GM21367 (cell line): ENCODE results near the gene ACTL6B.
"Not testable (repeated sequence)": the region's sequence is repeated elsewhere in the genome, so short reads cannot be mapped to it uniquely, and the experiment has no call there.

Experiments
- ATAC-seq: cut with Tn5 transposase; IDR thresholded peaks from one replicate; pipeline ENCODE4 v1.9.1; 2021; ENCODE audit not compliant: unreplicated experiment

ACTL6B gene

DNA sequence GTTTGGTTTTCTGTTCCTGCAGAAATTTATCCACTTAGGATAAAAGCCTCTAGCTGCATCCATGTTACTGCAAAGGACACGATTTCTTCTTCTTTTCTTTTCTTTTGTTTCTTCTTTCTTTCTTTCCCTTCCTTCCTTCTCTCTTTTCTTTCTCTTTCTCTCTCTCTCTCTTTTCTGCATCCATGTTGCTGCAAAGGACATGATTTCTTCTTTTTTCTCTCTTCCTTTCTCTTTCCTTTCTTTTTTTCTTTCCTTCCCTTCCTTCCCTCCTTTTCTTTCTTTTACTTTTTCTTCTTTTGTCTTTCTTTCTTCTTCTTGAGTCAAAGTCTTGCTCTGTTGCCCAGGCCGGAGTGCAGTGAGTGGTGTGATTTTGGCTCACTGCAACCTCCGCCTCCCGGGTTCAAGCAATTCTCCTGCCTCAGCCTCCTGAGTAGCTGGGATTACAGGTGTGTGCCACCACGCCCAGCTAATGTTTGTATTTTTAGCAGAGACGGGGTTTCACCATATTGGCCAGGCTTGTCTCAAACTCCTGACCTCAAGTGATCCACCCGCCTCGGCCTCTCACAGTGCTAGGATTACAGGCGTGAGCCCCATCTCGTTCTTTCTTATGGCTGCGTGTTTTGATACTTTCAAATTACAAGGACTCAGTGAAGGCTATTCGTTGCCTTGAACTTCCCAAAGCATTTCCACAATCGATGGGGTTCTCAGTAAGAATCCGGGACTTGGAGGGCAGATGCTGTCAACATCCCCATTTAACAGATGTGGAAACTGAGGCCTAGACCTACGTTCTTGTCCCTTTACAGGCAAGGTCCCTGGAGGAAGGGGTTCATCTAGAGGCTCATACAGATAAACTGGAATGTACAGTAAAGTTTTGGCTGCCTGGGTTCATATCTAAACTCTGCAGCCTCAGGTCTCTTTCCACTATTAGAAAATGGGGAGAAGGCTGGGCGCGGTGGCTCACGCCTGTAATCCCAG is 15.4 kb upstream of the ACTL6B start:
- no peak for ATAC-seq

DNA sequence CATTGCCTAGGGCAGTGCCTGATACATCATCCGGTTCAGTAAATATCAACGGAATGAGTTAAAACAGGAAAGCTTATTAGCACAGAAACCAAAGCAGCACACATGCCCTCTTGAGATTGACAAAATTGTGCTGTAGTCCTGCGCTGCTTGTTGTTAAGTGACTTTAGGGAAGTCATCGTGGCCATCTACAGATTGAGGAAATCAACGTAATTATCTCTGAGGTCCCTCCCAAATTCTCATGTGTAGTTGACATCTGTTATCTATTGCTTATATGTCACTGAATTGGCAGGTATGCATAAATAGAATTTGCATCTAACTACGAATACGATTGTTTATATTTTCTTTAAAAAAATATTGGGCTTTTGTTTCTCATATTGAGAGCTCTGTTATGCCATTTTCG is 13.8 kb upstream of the ACTL6B start:
- ATAC-seq = no peak

DNA sequence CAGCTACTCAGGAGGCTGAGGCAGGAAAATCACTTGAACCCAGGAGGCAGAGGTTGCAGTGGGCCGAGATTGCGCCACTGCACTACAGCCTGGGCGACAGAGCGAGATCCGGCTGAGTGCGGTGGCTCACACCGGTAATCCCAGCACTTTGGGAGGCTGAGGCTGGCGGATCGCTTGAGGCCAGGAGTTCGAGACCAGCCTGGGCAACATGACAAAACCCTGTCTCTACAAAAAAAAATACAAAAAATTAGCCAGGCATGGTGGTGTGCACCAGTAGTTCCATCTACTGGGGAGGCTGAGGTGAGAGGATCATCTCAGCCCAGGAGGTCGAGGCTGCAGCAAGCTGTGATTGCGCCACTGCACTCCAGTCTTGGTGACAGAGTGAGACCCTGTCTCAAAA is 12.9 kb upstream of the ACTL6B start:
- not testable (repeated sequence) for ATAC-seq

DNA sequence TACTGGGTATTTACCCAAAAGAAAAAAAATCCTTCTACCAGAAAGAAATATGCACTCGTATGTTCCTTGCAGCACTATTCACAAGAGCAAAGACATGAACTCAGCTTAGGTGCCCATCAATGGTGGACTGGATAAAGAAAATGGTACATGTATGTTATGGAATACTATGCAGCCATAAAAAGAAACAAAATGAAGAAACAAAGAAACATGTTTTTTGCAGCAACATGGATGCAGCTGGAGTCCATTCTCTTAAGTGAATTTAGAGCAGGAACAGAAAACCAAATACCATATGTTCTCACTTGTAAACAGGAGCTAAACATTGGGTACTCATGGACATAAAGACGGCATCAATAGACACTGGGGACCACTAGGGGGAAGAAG is 11.8 kb upstream of the ACTL6B start:
- no peak for ATAC-seq

DNA sequence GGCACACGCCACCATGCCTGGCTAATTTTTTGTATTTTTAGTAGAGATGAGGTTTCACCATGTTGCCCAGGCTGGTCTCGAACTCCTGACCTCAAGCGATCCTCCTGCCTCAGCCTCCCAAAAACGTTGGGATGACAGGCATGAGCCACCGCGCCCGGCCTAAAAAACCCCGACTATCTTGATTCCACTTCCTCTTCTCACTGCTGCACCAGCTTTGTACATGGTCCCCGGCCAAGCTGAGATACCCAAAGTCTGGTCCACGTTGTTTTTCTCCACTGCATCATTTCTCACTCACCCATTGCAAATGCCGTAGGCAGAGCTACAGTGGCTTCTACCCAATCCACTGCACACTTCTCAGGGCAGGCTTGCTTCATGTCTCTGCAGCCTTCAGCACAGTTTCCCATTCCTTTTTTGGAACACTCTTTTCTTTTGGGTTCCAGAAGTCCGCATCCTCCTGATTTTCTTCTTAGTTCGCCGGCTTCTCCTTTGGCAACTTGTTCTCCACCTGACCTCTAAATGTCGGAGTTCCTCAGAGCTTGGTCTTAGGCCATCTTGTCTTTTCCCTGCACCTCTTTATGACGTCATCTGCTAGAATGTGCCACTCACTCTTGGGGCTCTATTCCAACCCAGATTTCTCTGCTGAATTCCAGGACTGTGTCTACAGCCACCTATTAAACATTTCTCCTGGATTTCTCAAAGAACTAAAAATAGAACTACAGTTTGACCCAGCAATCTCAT is 11.3 kb upstream of the ACTL6B start:
- ATAC-seq = no peak

DNA sequence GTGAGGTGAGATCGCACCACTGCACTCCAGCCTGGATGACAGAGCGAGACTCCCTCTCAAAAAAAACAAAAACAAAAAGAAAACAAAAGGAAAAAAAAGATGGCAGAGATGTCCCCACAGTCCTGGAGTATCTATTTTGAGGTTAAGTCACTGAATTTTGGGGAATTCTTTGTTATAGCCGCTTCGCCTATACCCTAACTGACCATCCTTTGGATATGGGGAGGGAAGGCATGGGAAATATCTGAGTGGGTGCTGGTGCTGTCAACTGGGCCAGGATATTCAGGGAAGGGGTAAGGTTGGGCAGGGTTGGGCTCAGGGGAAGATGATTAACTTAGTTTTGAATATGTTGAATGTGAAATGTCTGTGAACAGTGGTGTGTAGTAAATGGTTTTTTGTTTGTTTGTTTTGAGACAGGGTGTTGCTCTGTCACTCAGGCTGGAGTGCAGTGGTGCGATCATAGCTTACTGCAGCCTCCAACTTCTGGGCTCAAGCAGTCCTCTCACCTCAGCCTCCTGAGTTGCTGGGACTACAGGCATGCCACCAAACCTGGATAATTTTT is 9.0 kb upstream of the ACTL6B start:
- no peak for ATAC-seq

DNA sequence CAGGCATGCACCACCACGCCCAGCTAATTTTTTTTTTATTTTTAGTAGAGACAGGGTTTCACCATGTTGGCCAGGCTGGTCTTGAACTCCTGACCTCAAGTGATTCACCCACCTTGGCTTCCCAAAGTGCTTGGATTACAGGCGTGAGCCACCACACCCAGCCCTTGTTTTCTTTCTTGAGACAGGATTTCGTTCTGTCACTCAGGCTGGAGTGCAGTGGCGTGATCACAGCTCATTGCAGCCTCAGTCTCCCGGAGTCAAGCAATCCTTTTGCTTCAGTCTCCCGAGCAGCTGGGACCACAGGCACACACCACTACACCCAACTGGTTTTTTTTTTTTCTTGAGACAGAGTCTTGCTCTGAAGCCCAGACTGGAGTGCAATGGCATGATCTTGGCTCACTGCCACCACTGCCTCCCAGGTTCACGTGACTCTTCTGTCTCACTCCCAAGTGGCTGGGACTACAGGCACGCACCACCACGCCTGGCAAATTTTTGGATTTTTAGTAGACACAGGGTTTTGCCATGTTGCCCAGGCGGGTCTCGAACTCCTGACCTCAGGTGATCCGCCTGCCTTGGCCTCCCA is 6.0 kb upstream of the ACTL6B start:
- ATAC-seq = not testable (repeated sequence)

DNA sequence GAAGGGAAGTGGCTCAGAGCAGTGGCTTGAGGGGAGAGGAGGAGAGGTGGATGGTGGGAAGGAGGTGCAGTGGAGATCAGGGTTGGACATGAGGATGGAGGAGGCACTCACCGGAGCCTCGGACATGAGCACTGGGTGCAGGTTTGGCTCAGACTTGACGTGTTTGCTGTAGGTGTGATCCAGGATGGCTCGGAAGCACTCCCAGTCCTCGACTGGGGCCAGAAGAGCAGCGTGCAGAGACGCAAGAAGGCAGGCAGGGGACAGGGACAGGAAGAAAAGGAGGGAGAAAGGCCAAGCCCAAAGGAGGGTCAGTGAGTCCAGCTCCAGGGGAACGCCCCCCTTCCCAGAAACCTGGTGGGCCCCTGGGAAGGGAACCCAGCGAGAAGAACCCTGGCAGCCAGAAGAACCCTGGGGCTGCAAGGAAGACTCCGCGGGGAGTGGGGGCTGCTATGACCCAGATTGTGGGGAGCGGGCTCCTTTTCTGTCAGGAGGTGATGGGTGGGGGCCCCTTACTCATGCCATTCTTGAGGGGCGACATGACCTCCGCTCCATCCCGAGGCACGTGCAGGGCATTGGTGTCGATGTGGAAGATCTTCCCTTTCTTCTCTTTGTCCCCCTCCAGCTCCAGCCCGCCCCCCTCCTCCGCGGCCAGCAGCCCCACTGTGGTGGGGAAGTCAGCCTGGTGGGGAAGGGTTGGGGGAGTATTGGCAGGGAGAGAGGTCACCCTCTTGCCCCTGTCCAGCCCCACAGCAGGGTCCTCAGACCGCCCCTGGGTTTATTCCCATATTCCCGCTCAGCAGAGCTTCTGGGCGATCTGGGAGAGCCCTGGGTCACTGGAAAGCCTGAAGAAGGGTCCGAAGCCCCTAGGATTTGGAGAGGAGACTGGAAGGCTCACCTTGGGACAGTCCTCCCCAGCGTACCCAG is 1.1 kb downstream of the ACTL6B start:
- ATAC-seq = no peak

DNA sequence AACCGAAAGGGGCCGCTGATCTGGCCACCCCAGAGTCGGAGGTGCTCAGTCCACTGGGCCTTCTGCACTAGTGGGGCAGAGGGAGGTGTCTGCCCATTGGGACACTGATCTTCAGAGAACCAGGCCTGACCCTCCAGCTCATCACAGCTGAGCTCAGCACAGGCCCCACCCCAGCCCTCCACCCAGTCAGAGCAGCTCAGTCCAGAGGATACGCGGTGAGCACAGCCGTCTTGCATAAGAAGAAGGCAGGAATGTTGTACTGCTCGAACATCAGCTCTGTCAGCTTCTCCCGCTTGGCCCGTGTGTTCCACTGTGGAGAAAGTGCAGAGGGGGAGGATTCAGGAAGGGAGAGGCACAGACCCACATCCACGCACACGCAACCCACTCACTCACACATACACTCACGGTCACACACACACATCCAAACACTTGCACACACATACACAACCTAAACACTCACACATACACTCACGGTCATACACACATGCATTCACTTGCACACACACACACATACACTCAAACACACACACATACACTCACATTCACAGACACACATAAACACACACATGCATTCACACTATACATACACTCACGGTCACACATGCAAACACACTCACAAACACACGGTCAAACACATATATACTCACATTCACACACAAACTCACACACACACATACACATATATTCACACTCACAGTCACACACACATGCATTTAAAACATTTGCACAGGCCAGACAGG is 6.3 kb downstream of the ACTL6B start:
- ATAC-seq = no peak

DNA sequence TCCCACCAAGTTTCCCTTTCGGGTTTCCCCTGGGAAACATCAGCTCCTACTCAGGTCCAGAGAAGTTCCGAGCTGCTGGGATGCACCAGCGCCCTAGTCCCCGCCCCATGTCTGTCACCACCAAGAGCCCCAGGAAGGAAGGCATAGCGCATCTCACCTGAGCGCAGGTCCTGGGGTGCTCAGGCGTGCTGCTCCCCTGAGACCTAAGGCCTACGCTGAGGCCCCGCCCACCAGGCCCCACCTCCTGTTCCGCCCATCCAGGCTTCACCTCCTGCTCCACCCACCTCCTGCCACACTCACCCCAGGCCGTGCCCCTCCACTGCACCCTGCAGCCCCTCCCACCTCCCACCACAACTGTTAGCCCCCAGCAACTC is 13.7 kb downstream of the ACTL6B start:
- no peak for ATAC-seq

DNA sequence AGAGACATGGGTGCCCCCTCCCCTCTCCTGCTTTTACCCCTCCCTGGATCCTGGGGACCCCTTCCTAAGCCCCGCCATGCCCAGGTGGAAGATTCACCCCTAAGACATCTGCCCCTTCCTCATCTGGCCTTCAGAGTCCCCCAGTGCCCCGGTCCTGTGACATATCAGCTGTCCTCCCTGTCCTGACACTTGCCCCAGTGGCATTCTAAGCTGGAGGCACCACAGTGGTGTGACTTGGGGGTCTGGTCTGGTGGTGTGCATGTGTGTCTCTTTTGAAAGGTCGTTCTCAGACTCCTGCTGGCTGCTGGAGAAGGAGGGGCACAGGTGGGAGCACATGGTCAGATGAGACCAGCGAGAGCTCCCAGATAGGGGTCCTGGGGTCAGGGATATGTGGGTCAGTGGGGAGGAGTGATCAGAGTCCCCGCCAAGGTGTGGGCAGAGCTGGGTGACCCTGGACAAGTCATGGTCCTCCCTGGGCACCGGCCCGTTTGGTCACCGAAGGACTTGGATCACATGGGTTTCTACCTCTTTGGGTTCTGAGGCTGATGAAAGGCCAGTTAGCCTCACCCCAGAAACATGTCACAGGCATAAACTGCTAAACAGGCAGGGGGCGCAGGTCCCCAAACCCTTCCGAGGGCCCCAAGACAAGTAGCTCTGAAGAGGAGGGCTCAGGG is 14.3 kb downstream of the ACTL6B start:
- no peak for ATAC-seq

DNA sequence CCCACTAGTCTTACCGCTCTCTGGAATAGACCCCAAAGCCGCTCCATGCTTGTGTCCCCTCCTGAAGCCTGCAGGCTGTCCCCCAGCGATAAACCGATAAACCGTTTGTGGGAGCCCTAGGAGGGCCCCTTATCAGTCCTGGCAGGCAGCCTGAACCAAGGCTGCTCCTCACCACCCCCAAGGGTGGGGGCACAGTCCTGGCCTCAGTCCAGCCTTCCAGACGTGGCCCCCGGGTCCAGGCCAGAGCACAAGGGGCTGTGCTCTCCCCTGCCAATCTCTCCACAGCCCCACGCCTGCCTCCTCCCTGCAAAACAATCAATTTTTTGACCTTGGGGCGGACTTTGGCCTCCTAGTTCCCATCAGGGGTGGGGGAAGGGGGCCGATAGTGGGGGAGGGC is 14.8 kb downstream of the ACTL6B start, which contains the start of gene TFR2:
TSS of gene TFR2 (minus strand) at position 90 of the 397 bp plus-strand sequence. CDS start at position 47, 43 bp downstream.
- ATAC-seq = no peak

DNA sequence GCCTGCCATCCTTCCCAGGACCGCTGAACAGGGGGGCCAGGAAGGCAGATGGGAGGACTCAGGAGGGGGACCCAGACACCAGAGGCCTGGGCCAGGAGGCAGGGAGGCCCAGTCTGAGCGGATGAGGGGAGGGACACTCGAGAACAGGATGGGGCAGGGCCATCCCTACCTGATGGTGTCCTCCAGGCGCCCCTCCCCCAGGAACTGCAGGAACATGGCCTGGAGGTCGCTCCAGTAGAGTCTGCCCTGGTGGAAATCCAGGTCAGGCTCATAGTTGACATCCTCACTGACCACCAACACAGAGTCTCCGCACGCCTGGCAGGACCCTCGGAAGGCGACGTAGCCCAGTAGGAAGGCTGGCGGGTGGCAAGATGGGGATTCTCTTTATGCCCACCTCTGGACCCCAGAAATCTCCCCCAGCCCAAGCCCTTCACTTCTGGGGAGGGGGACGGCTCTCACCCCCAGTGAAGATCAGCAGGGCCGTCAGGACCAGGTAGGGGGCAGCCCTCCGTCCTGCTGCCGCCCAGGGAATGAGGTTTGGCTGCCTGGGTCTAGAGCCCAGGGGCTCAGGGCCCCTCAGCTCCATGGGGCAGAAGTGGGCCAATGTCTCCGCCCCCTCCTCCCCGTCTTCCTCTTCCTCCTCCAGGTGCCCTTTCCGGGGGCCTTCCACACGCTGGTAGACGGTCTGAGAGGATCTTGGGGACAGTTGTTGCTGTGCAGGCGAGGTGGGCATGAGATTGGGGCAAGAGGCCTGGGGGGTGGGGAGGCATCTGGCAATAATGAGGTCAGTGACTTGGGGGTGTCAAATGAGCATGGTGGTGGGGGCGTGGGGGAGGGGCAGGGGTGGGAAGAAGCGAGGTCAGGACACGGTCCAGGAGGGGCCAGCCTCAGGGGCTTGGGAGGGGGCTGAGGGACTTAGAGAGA is 15.5 kb downstream of the ACTL6B start:
- no peak for ATAC-seq

DNA sequence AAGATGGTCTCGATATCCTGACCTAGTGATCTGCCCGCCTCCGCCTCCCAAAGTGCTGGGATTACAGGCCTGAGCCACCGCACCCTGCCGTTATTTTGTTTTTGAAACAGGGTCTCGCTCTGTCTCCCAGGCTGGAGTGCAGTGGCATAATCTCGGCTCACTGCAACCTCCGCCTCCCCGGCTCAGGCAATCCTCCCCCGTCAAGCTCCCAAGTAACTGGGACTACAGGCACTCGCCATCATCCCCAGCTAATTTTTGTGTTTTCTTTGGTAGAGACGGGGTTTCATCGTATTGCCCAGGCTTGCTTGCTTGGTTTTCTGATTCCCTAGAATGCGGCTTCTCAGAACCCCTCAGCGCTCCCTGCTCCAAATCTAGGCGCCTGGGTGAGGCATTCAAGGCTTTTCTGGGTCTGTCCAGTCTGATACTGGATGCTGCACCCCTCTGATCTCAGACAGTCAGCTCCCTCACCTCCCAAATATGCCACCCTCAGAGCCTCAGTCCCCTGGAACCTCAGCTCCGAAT is 16.2 kb downstream of the ACTL6B start:
- ATAC-seq = no peak

DNA sequence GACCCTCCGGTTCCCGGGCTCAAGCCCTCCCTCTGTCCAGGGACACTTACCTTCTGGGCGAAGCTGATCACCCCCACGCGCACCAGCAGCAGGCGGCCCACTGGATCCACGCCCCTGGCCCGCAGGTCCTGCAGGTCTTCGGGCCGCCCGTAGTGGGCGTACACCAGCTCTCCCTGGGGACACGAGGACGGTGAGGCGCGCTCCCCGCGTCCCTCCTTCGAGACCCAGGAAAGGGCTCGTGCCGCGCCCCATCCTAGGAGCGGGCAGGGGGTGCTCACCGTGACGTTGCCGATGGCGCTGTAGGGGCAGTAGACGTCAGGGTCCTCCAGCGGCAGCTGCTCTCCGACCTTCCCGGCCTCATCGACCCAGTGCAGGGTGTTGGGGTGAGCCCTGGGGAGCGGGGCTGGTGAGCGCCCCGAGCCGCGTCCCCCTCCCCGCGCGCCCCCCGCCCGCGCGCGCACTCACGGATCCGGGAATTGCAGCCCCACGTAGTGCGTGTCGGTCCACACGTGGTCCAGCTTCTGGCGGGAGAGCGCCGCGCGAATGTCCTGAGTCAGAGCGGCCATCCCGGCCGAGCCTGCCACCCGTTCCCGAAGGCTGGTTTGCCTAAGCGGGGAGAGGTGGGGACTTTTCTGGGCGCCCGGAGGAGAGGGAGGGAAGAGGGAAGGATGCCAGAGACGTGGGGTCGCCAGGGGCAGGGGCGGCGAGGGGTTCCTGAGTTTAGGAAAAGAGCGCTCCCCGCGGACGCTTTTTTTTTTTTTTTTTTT is 23.1 kb downstream of the ACTL6B start:
- ATAC-seq = no peak

DNA sequence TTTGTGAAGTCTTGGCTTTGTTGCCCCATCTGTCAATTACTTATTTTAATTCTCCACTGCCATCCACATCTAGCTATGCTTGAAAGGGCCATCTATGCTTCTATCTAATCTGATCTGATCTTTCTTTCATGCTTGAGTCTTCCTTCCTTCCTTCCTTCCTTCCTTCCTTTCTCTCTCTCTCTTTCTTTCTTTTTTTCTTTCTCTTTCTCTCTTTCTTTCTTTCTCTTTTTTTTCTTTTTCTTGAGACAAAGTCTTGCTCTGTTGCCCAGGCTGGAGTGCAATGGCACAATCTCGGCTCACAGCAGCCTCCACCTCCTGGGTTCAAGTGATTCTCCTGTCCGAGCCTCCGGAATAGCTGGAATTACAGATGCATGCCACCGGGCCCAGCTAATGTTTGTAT is 26.2 kb downstream of the ACTL6B start:
- no peak for ATAC-seq

DNA sequence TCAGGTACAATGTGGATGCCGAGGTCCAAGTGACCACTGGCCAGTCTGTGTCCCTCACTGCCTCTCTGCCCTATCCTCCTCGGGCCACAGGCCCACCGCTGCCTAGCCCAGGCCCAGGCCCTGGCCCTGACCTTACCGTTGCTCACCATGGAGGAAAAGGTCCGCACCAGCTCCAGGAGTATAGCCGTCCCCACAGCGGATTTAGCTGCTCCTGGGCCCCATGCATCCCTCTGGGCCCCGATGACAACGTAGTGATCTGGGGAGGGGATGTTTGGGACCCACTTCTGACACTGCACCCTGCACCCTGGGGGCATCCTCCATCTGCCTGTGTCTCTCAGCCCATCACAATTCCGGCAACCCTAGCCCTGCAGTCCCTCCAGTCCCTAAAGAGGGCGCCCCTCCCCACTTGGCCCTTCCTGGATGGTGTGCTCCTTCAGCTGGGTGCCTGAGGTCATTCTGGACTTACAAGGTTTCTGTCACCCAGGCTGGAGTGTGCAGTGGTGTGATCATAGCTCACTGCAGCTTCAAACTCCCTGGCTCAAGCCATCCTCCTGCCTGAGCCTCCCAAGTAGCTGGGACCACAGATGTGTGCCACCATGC is 27.0 kb downstream of the ACTL6B start:
- ATAC-seq = no peak
